Hematopoietic multipotent progenitor cell treated with erythropoietin and hydrocortisone succinate and interleukin-3 and kit ligand, for 8 days (in vitro differentiated cells): Measurements from ENCODE around the gene LRP1.

Experiments
- DNase-seq: peaks from one replicate; pipeline ENCODE4 v3.0.0-alpha.2; 2015

The LRP1 gene

GRCh38 chr12:57177354-57177753 is 49.1 kb downstream of the LRP1 start:
- DNase-seq = no peak

GRCh38 chr12:57178213-57178612 is 49.9 kb downstream of the LRP1 start:
- no peak for DNase-seq

- DNase-seq = no peak
Observed at GRCh38 chr12:57179331-57180086, 51.2 kb downstream of the LRP1 start.

GRCh38 chr12:57180321-57180989 is 52.2 kb downstream of the LRP1 start:
- no peak for DNase-seq

- DNase-seq = no peak
Observed at GRCh38 chr12:57181072-57181471, 52.8 kb downstream of the LRP1 start.

- DNase-seq = no peak
Observed at GRCh38 chr12:57181561-57182155, 53.4 kb downstream of the LRP1 start.

- DNase-seq = peak; percentile 75
Observed at GRCh38 chr12:57182918-57183575, 54.8 kb downstream of the LRP1 start.

GRCh38 chr12:57183939-57184725 is 55.8 kb downstream of the LRP1 start:
- no peak for DNase-seq

GRCh38 chr12:57185403-57185802 is 57.1 kb downstream of the LRP1 start:
- no peak for DNase-seq

GRCh38 chr12:57185906-57186508 is 57.7 kb downstream of the LRP1 start:
- no peak for DNase-seq

- no peak for DNase-seq
Observed at GRCh38 chr12:57187222-57188089, 59.2 kb downstream of the LRP1 start.

GRCh38 chr12:57188090-57188425 is 59.8 kb downstream of the LRP1 start:
- DNase-seq = no peak

- DNase-seq = no peak
Observed at GRCh38 chr12:57190037-57190436, 61.8 kb downstream of the LRP1 start.

- DNase-seq = no peak
Observed at GRCh38 chr12:57190821-57191220, 62.5 kb downstream of the LRP1 start.

- no peak for DNase-seq
Observed at GRCh38 chr12:57191410-57191809, 63.1 kb downstream of the LRP1 start.

- DNase-seq = no peak
Observed at GRCh38 chr12:57192920-57193319, 64.6 kb downstream of the LRP1 start.

- DNase-seq = no peak
Observed at GRCh38 chr12:57193706-57194245, 65.5 kb downstream of the LRP1 start.

GRCh38 chr12:57194253-57194652 is 66.0 kb downstream of the LRP1 start:
- no peak for DNase-seq

GRCh38 chr12:57195186-57195585 is 66.9 kb downstream of the LRP1 start:
- DNase-seq = no peak

GRCh38 chr12:57195611-57196371 is 67.5 kb downstream of the LRP1 start:
- no peak for DNase-seq
